Endothelial cell of umbilical vein (primary cell): Measurements from ENCODE around the gene EEF2K. TPM values are rescaled to one million over a fixed set of nuclear protein-coding genes. Genes with fewer than 3 reads are reported as not detected.

Experiments
- BruUV-seq: library from RNA; stranded (reverse); fragments of 400-500 nt; replicated peaks from 2 replicates; lab custom pipeline; 2021; lab: Mats Ljungman, UMichigan
- CTCF ChIA-PET: fragments of 300-600, 350-600 bp; sonication (Branson Sonifier 250); formaldehyde crosslinking; loops from one replicate; lab custom pipeline; 2021; ENCODE audit warnings: antibody characterized with exemption, inconsistent platforms; lab: Charles Lee
- POLR2A ChIA-PET: fragments of 300-600, 350-600 bp; sonication (Branson Sonifier 250); formaldehyde crosslinking; loops from one replicate; lab custom pipeline; 2021; ENCODE audit warnings: antibody characterized with exemption, inconsistent platforms; lab: Charles Lee
- DNase-seq: peaks from one replicate; pipeline ENCODE4 v3.0.0-alpha.2; 2011; ENCODE audit warnings: low read depth, low spot score
- FAIRE-seq: peaks from 2 replicates; lab custom pipeline; 2011; peaks lifted over from hg19 to GRCh38; lab: Jason Lieb, UNC
- H2AFZ ChIP-seq: 2 replicates; pipeline ENCODE4 v1.6.0; 2012; ENCODE audit warnings: low read depth, low read length, control low read depth, inconsistent platforms
- H3K27ac ChIP-seq: 2 replicates; pipeline ENCODE4 v1.5.1; 2011; ENCODE audit warnings: low read depth, mild to moderate bottlenecking, control low read depth, low read length, moderate library complexity; ENCODE audit not compliant: insufficient read depth
- H3K27me3 ChIP-seq, 2 experiments: 2 replicates each; pipeline versions ENCODE4 v1.6.0 to v1.6.1; 2011; ENCODE audit warnings: low read length in 2 of 2, mixed read lengths in 1 of 2; ENCODE audit not compliant: control insufficient read depth in 2 of 2, insufficient read depth in 2 of 2
- H3K36me3 ChIP-seq, 2 experiments: 2 replicates in 1 of 2; 3 replicates in 1 of 2; pipeline ENCODE4 v1.5.1; 2011; ENCODE audit warnings: low read length in 2 of 2, mild to moderate bottlenecking in 1 of 2, moderate library complexity in 1 of 2; ENCODE audit not compliant: control insufficient read depth in 2 of 2, insufficient read depth in 2 of 2; ENCODE audit errors: extremely low read depth in 1 of 2
- H3K4me1 ChIP-seq: 3 replicates; pipeline ENCODE4 v1.5.1; 2011; ENCODE audit warnings: mild to moderate bottlenecking, low read length; ENCODE audit not compliant: control insufficient read depth, insufficient read depth; ENCODE audit errors: extremely low read depth
- H3K4me2 ChIP-seq: 2 replicates; pipeline ENCODE4 v1.6.1; 2011; ENCODE audit warnings: low read length, control low read depth, mixed read lengths; ENCODE audit not compliant: insufficient read depth
- H3K4me3 ChIP-seq, 3 experiments: fragments of 200-600 bp in 1 of 3; sonication (generic), shearing (Covaris generic) in 1 of 3; replicated peaks in 1 of 3; 2 replicates each; pipeline ENCODE4 v1.5.1; 2011 to 2016; ENCODE audit warnings: control low read depth in 3 of 3, low read length in 3 of 3, mild to moderate bottlenecking in 2 of 3, inconsistent platforms in 1 of 3, low read depth in 1 of 3, moderate library complexity in 1 of 3; ENCODE audit not compliant: insufficient read depth in 1 of 3
- H3K79me2 ChIP-seq: 2 replicates; pipeline ENCODE4 v1.6.0; 2012; ENCODE audit warnings: low read length, inconsistent platforms; ENCODE audit not compliant: control insufficient read depth, insufficient read depth
- H3K9ac ChIP-seq: replicated peaks from 2 replicates; pipeline ENCODE3; 2011; ENCODE audit warnings: low read length, control low read depth; ENCODE audit not compliant: insufficient read depth; ENCODE audit errors: extremely low read depth
- H3K9me1 ChIP-seq: replicated peaks from 3 replicates; pipeline ENCODE4 v1.6.0; 2011; ENCODE audit warnings: mild to moderate bottlenecking, low read length; ENCODE audit not compliant: control insufficient read depth, insufficient read depth; ENCODE audit errors: extremely low read depth
- H3K9me3 ChIP-seq: replicated peaks from 2 replicates; pipeline ENCODE4 v1.5.1; 2012; ENCODE audit warnings: low read length, inconsistent platforms; ENCODE audit not compliant: control insufficient read depth, insufficient read depth
- H4K20me1 ChIP-seq: replicated peaks from 2 replicates; pipeline ENCODE3; 2011; ENCODE audit warnings: mild to moderate bottlenecking, low read length; ENCODE audit not compliant: control insufficient read depth, insufficient read depth; ENCODE audit errors: extremely low read depth
- CTCF ChIP-seq, 2 donors: IDR thresholded peaks; 1 replicate in 1 of 2; 2 replicates in 1 of 2; pipeline ENCODE4 v1.5.1; 2011; ENCODE audit warnings: low read length in 2 of 2, mild to moderate bottlenecking in 2 of 2, moderate library complexity in 2 of 2, control low read depth in 1 of 2, inconsistent platforms in 1 of 2, low read depth in 1 of 2; ENCODE audit not compliant: insufficient read depth in 1 of 2; ENCODE audit errors: extremely low read depth in 1 of 2
- EZH2 ChIP-seq: IDR thresholded peaks from 2 replicates; pipeline ENCODE4 v1.6.1; 2012; ENCODE audit warnings: borderline replicate concordance, low read depth, mild to moderate bottlenecking, moderate library complexity, low read length, inconsistent platforms; ENCODE audit not compliant: severe bottlenecking
- FOS ChIP-seq: IDR thresholded peaks from 2 replicates; pipeline ENCODE4 v1.6.1; 2011; ENCODE audit warnings: mild to moderate bottlenecking, low read length, moderate library complexity, borderline replicate concordance; ENCODE audit not compliant: insufficient read depth
- GATA2 ChIP-seq: IDR thresholded peaks from 2 replicates; pipeline ENCODE4 v1.7.0; 2011; ENCODE audit warnings: low read depth, mild to moderate bottlenecking, moderate library complexity, mixed read lengths, low read length; ENCODE audit not compliant: insufficient read length, insufficient read depth
- JUN ChIP-seq: IDR thresholded peaks from 2 replicates; pipeline ENCODE4 v1.6.1; 2011; ENCODE audit warnings: borderline replicate concordance, low read depth; ENCODE audit not compliant: insufficient read length, insufficient read depth
- MAX ChIP-seq: IDR thresholded peaks from 2 replicates; pipeline ENCODE4 v1.6.1; 2011; ENCODE audit not compliant: insufficient read depth, insufficient read length
- MYC ChIP-seq: IDR thresholded peaks from one replicate; pipeline ENCODE4 v1.6.1; 2011; ENCODE audit warnings: mild to moderate bottlenecking, low read depth, low read length
- POLR2A ChIP-seq: IDR thresholded peaks from 2 replicates; pipeline ENCODE4 v1.6.1; 2012; ENCODE audit warnings: low read depth, mild to moderate bottlenecking, control low read depth, low read length
- POLR2AphosphoS5 ChIP-seq: IDR thresholded peaks from 2 replicates; pipeline ENCODE4 v1.6.1; 2012; ENCODE audit warnings: low read depth, mild to moderate bottlenecking, control low read depth, low read length, moderate library complexity; ENCODE audit not compliant: insufficient read depth
- dilution Hi-C: fragments of 300-500 bp; cut with MboI; formaldehyde crosslinking; loops from one replicate; pipeline ENCODE4 v1.15.0; 2019; ENCODE audit warnings: low sequenced_read_pairs; ENCODE audit not compliant: extremely low pct_ligation_motif_present
- intact Hi-C: fragments of 100-400 bp; cut with micrococcal nuclease; formaldehyde crosslinking; loops from one replicate; pipeline ENCODE4 v1.10.0; 2022
- polyA plus RNA-seq, 4 experiments: library from polyadenylated mRNA; depleted of rRNA in 3 of 4; stranded (reverse) in 3 of 4; unstranded in 1 of 4; fragments of >200 nt; gene quantifications; 2 replicates each; pipeline versions ENCODE4 v1.2.1 to v1.2.3, GENCODE V29; 2011 to 2012; ENCODE audit warnings: missing spikeins in 1 of 4
- total RNA-seq: library from RNA; stranded (reverse); gene quantifications from 2 replicates; pipeline ENCODE4 v1.2.3, GENCODE V29; 2021

EEF2K gene
- total and polyA plus RNA-seq, 2 donors (not counting 3 experiments of a cell fraction or from before 2014, with no cell fraction given), result 16.0 to 48.6 TPM

GRCh38 chr16:22282254-22282892, 76.3 kb downstream of the EEF2K start:
- H3K36me3 ChIP-seq, result peaks cover 10 to 27% of the 10 kb centered on the region in 2 experiments
- no peak for DNase-seq
- no peak overlapping the region for H2AFZ ChIP-seq
- no peaks in the 10 kb centered on the region for H4K20me1 ChIP-seq
- no peak overlapping the region for H3K9ac ChIP-seq
- H3K9me1 ChIP-seq, result no peaks in the 10 kb centered on the region
- intact Hi-C loops, result no loop called here
- FAIRE-seq, result no peak
- no peaks in the 10 kb centered on the region for H3K9me3 ChIP-seq
- H3K4me3 ChIP-seq, result no peak overlapping the region
- H3K4me2 ChIP-seq, result no peak overlapping the region
- TF ChIP-seq MYC (no peak), FOS (no peak), GATA2 (no peak), POLR2AphosphoS5 (no peak), MAX (no peak), POLR2A (no peak), JUN (no peak), EZH2 (no peak), CTCF (IDR thresholded peaks at IDR 0.05; ENCODE audit: extremely low read depth in 1 of 2, insufficient read depth in 1 of 2, low read depth in 1 of 2, low read length in 2 of 2) (no peak)
- BruUV-seq, result no TSS peak
- ChIA-PET POLR2A (no interaction called here), CTCF (interaction anchor here (1.1 kb wide), 2 partner anchors 20 to 281 kb away, joined by 3 read pairs; no protein-coding TSS in a partner anchor)
- H3K4me1 ChIP-seq, result no peaks in the 10 kb centered on the region
- no peaks in the 10 kb centered on the region for H3K27me3 ChIP-seq
- dilution Hi-C loops, result no loop called here
- H3K79me2 ChIP-seq, result no peaks in the 10 kb centered on the region
- H3K27ac ChIP-seq, result no peak overlapping the region
